Measurements from ENCODE around the gene HOXD9. TPM values are rescaled to one million over a fixed set of nuclear protein-coding genes. Genes with fewer than 3 reads are reported as not detected.

HOXD9 gene
- total RNA-seq, 1 experiment from 2014 or later: not detected

- Histone ChIP-seq H3K27ac (no peak overlapping the region), H3K36me3 (ENCODE audit: low read depth) (no peaks in the 10 kb centered on the region), H3K9me2 (ENCODE audit: insufficient read depth) (no peaks in the 10 kb centered on the region), H3F3A (ENCODE audit: insufficient read depth, low read depth) (no peaks in the 10 kb centered on the region), H3K27me3 (ENCODE audit: insufficient read depth, low read depth) (peaks cover 87% of the 10 kb centered on the region), H4K20me1 (ENCODE audit: insufficient read depth) (no peaks in the 10 kb centered on the region), H3K4me2 (no peak overlapping the region), H3K79me2 (ENCODE audit: low read depth) (no peaks in the 10 kb centered on the region), H2AFZ (no peak overlapping the region), H3K9me3 (ENCODE audit: insufficient read depth, low read depth) (no peaks in the 10 kb centered on the region), H3K4me3 (no peak overlapping the region), H3K4me1 (replicated peaks; ENCODE audit: insufficient read depth) (no peaks in the 10 kb centered on the region)
- ChIA-PET CTCF (interaction anchor here (0.6 kb wide), 1 partner anchor 1034 kb away, joined by 3 read pairs; no protein-coding TSS in a partner anchor), POLR2A (ENCODE audit: unreplicated experiment) (no interaction called here)
- intact Hi-C loops (cut with micrococcal nuclease; ENCODE audit: unreplicated experiment): loop anchor here (5.0 kb wide), 1 partner anchor 1032 kb away; no protein-coding TSS in a partner anchor
- no TSS peak for BruUV-seq (replicated peaks)
- DNase-seq: no peak
- TF ChIP-seq EZH2 (IDR thresholded peaks at IDR 0.05; ENCODE audit: low read depth) (no peak), CTCF (conservative IDR thresholded peaks at IDR 0.05) (no peak)
Observed at GRCh38 chr2:176114930-176115625, 7.4 kb upstream of the HOXD9 start.

GRCh38 chr2:176115883-176116813 is 6.4 kb upstream of the HOXD9 start, which contains the start of gene HOXD10:
Gene HOXD10 (plus strand): TSS chr2:176116778. CDS start chr2:176116834, 56 bp downstream.
- Histone ChIP-seq H3K27me3 (ENCODE audit: insufficient read depth, low read depth) (peaks cover 92% of the 10 kb centered on the region), H3K27ac (no peak within 1 kb of the TSS), H3K9me3 (ENCODE audit: insufficient read depth, low read depth) (no peaks in the 10 kb centered on the region), H4K20me1 (ENCODE audit: insufficient read depth) (no peaks in the 10 kb centered on the region), H3K4me1 (replicated peaks; ENCODE audit: insufficient read depth) (no peaks in the 10 kb centered on the region), H2AFZ (no peak within 1 kb of the TSS), H3K4me2 (no peak within 1 kb of the TSS), H3K36me3 (ENCODE audit: low read depth) (no peaks in the 10 kb centered on the region), H3F3A (ENCODE audit: insufficient read depth, low read depth) (no peaks in the 10 kb centered on the region), H3K79me2 (ENCODE audit: low read depth) (no peaks in the 10 kb centered on the region), H3K9me2 (ENCODE audit: insufficient read depth) (no peaks in the 10 kb centered on the region), H3K4me3 (no peak within 1 kb of the TSS)
- intact Hi-C loops (cut with micrococcal nuclease; ENCODE audit: unreplicated experiment): no loop called here
- DNase-seq: no peak
- ChIA-PET POLR2A (ENCODE audit: unreplicated experiment) (no interaction called here), CTCF (no interaction called here)
- TF ChIP-seq EZH2 (IDR thresholded peaks at IDR 0.05; ENCODE audit: low read depth) (no peak), CTCF (conservative IDR thresholded peaks at IDR 0.05) (no peak)
- BruUV-seq (replicated peaks): no TSS peak

- H3K79me2 ChIP-seq (ENCODE audit: low read depth): no peaks in the 10 kb centered on the region
- ChIA-PET CTCF (no interaction called here), POLR2A (ENCODE audit: unreplicated experiment) (no interaction called here)
- H3K4me2 ChIP-seq: no peak overlapping the region
- DNase-seq: no peak
- no peak overlapping the region for H3K27ac ChIP-seq
- H3K4me3 ChIP-seq: no peak overlapping the region
- no peaks in the 10 kb centered on the region for H3F3A ChIP-seq (ENCODE audit: insufficient read depth, low read depth)
- no peaks in the 10 kb centered on the region for H3K9me2 ChIP-seq (ENCODE audit: insufficient read depth)
- no peaks in the 10 kb centered on the region for H3K36me3 ChIP-seq (ENCODE audit: low read depth)
- peaks cover 87% of the 10 kb centered on the region for H3K27me3 ChIP-seq (ENCODE audit: insufficient read depth, low read depth)
- BruUV-seq (replicated peaks): no TSS peak
- intact Hi-C loops (cut with micrococcal nuclease; ENCODE audit: unreplicated experiment): no loop called here
- H3K4me1 ChIP-seq (replicated peaks; ENCODE audit: insufficient read depth): no peaks in the 10 kb centered on the region
- TF ChIP-seq EZH2 (IDR thresholded peaks at IDR 0.05; ENCODE audit: low read depth) (no peak), CTCF (conservative IDR thresholded peaks at IDR 0.05) (no peak)
- no peak overlapping the region for H2AFZ ChIP-seq
- H3K9me3 ChIP-seq (ENCODE audit: insufficient read depth, low read depth): no peaks in the 10 kb centered on the region
- H4K20me1 ChIP-seq (ENCODE audit: insufficient read depth): no peaks in the 10 kb centered on the region
Observed at GRCh38 chr2:176117162-176117822, 5.2 kb upstream of the HOXD9 start.

Data from PC-9 (cell line).